HepG2 (cell line): ENCODE data around the gene FUOM.

ENCODE experiments used
- EZH2 ChIP-seq: conservative IDR thresholded peaks from 2 replicates; pipeline ENCODE4 v1.6.1; 2012; ENCODE audit warnings: mild to moderate bottlenecking, low read depth, low read length, moderate library complexity
- GTF2F1 ChIP-seq: fragments of 150-350 bp; IDR thresholded peaks from 2 replicates; pipeline ENCODE4 v1.6.1; 2014; ENCODE audit warnings: low read length
- MYC ChIP-seq: sonication (generic); formaldehyde crosslinking; IDR thresholded peaks from 2 replicates; pipeline ENCODE4 v1.9.0; 2021; ENCODE audit warnings: missing genetic modification reagents, borderline replicate concordance
- POLR2AphosphoS5 ChIP-seq: IDR thresholded peaks from 2 replicates; pipeline ENCODE4 v1.6.1; 2012; ENCODE audit warnings: low read depth, low read length
- RAD51 ChIP-seq: fragments of 450-650 bp; IDR thresholded peaks from 2 replicates; pipeline ENCODE4 v1.6.1; 2016; ENCODE audit warnings: borderline replicate concordance
- SNRNP70 ChIP-seq: fragments of 200-400 bp; formaldehyde crosslinking; IDR thresholded peaks from 2 replicates; pipeline ENCODE4 v1.6.1; 2017; ENCODE audit warnings: mild to moderate bottlenecking, low read depth, low read length, moderate library complexity
- SUZ12 ChIP-seq: fragments of 150-350 bp; IDR thresholded peaks from 2 replicates; pipeline ENCODE4 v1.6.1; 2014; ENCODE audit warnings: low read depth, low read length
- ZKSCAN1 ChIP-seq: fragments of 150-350 bp; IDR thresholded peaks from 2 replicates; pipeline ENCODE4 v1.6.1; 2014; ENCODE audit warnings: low read length
- ZNF160 ChIP-seq: sonication (generic); formaldehyde crosslinking; IDR thresholded peaks from 2 replicates; pipeline ENCODE4 v1.8.0; 2022; ENCODE audit warnings: mild to moderate bottlenecking, inconsistent platforms, missing genetic modification reagents
- ZNF468 ChIP-seq: sonication (generic); formaldehyde crosslinking; IDR thresholded peaks from 2 replicates; pipeline ENCODE4 v1.8.0; 2022; ENCODE audit warnings: mild to moderate bottlenecking, moderate library complexity, missing genetic modification reagents
- ZNF569 ChIP-seq: sonication (generic); formaldehyde crosslinking; IDR thresholded peaks from 2 replicates; pipeline ENCODE4 v1.5.0; 2020; ENCODE audit warnings: mild to moderate bottlenecking, missing genetic modification reagents, moderate library complexity, borderline replicate concordance
- TF ChIP-seq, protein P1 (sequence below): sonication (generic); formaldehyde crosslinking; IDR thresholded peaks from 2 replicates; pipeline ENCODE4 v1.5.0; 2020; ENCODE audit warnings: mild to moderate bottlenecking, missing genetic modification reagents, moderate library complexity

DNA sequence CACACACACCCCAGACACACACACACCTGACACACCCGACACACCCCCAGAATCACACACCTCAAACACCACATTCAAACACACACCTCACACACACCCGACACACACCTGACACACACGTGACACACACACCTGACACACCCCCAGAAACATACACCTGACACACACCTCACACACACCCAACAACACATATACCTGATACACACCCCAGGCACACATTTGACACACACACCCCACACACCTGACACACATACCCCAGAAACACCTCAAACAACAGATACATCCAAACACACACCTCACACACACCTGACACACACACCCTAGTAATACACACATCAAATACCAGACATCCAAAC, 20.5 kb downstream of the FUOM start:
- TF ChIP-seq ZNF569 (CRISPR knock-in tag) (no peak), ZKSCAN1 (no peak), SUZ12 (no peak), GTF2F1 (no peak), EZH2 (no peak), POLR2AphosphoS5 (no peak), ZNF468 (CRISPR knock-in tag) (no peak), SNRNP70 (no peak), MYC (CRISPR knock-in tag) (no peak), RAD51 (no peak), ZNF160 (CRISPR knock-in tag) (no peak)
- TF ChIP-seq, protein P1, sequence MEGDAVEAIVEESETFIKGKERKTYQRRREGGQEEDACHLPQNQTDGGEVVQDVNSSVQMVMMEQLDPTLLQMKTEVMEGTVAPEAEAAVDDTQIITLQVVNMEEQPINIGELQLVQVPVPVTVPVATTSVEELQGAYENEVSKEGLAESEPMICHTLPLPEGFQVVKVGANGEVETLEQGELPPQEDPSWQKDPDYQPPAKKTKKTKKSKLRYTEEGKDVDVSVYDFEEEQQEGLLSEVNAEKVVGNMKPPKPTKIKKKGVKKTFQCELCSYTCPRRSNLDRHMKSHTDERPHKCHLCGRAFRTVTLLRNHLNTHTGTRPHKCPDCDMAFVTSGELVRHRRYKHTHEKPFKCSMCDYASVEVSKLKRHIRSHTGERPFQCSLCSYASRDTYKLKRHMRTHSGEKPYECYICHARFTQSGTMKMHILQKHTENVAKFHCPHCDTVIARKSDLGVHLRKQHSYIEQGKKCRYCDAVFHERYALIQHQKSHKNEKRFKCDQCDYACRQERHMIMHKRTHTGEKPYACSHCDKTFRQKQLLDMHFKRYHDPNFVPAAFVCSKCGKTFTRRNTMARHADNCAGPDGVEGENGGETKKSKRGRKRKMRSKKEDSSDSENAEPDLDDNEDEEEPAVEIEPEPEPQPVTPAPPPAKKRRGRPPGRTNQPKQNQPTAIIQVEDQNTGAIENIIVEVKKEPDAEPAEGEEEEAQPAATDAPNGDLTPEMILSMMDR (CRISPR knock-in tag) = no peak
